Measurements from ENCODE around the gene GPATCH1. TPM values are rescaled to one million over a fixed set of nuclear protein-coding genes. Genes with fewer than 3 reads are reported as not detected.

GPATCH1 gene
- total and polyA plus RNA-seq, 2 of the 13 experiments (the other 11 are each of a cell fraction or from before 2014, with no cell fraction given), result 6.8 to 6.9 TPM

DNA sequence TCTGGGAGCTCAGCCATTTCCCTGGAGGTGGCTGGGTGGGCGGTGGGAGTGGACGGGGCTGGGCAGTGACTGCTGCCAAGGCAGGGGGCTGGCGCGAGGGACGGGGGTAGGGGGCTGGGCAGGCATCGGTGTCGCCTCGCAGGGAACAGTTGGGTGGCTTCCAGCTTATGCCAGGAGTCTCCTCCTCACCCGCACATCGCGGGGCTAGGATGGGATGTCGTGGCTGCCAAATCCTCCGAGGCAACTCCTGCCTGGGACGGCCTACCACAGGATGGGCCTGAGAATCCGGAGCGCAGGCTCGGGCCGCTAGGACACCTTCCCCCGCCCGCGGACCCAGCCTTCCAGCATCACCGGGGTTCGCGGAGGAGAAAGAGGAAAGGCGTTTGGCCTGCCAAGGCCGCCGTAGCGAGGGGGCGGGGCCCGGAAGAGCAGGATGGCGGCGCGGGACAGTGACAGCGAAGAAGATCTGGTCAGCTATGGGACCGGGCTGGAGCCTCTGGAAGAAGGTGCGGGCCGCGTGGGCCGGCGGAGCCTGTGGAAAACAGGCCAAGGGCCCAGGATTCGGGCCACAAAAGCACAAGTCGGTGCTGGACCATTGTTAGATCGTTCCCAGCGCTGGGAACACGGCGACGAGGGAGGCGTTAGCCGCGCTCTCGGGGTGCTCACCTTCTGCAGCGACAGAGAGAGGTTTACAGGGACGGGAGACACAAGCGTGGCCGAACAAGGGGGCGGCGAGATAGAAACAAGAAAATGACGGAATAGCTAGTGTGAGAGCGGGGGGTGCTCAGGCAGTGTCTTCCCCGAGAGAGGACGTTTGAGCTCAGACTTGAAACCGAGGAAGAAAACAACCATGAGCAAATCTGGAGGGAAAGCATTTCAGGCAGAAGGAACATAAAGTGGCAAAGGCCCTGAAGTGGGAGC lies at the start of gene GPATCH1 (continued):
- TF ChIP-seq RELA (CRISPR knock-in tag; IDR thresholded peaks at IDR 0.05) (no peak), SNAPC5 (CRISPR knock-in tag; IDR thresholded peaks at IDR 0.05; ENCODE audit: borderline replicate concordance) (no peak), NFYC (CRISPR knock-in tag; IDR thresholded peaks at IDR 0.05) (no peak), MTF2 (CRISPR knock-in tag; IDR thresholded peaks at IDR 0.05; ENCODE audit: borderline replicate concordance) (no peak), MLLT10 (CRISPR knock-in tag; IDR thresholded peaks at IDR 0.05) (no peak), ZFY (CRISPR knock-in tag; IDR thresholded peaks at IDR 0.05) (peak; percentile 83), ZNF296 (CRISPR knock-in tag; conservative IDR thresholded peaks at IDR 0.05) (no peak), CAMTA2 (CRISPR knock-in tag; IDR thresholded peaks at IDR 0.05; ENCODE audit: borderline replicate concordance) (no peak), RORA (CRISPR knock-in tag; IDR thresholded peaks at IDR 0.05) (no peak), ELK4 (CRISPR knock-in tag; IDR thresholded peaks at IDR 0.05; ENCODE audit: borderline replicate concordance) (no peak), CC2D1A (CRISPR knock-in tag; IDR thresholded peaks at IDR 0.05) (no peak), TEAD3 (CRISPR knock-in tag; optimal IDR thresholded peaks at IDR 0.05; ENCODE audit: borderline replicate concordance) (peak; percentile 79), ETV5 (CRISPR knock-in tag; IDR thresholded peaks at IDR 0.05; ENCODE audit: borderline replicate concordance) (peak; percentile 73; the same call in 1 of the 2 replicates), ZFP90 (CRISPR knock-in tag; IDR thresholded peaks at IDR 0.05; ENCODE audit: borderline replicate concordance) (peak; percentile 44; the same call in 1 of the 2 replicates), TEAD2 (CRISPR knock-in tag; IDR thresholded peaks at IDR 0.05) (no peak), ZBTB10 (CRISPR knock-in tag; IDR thresholded peaks at IDR 0.05; ENCODE audit: borderline replicate concordance) (0 out of 2 replicates have a peak, but pooled peaks have one; percentile 45), GTF2F1 (IDR thresholded peaks at IDR 0.05; ENCODE audit: low read length) (no peak), ZNF335 (CRISPR knock-in tag; IDR thresholded peaks at IDR 0.05) (no peak), SNRNP70 (IDR thresholded peaks at IDR 0.05; ENCODE audit: low read depth, low read length) (no peak)
- TF ChIP-seq, protein P1, sequence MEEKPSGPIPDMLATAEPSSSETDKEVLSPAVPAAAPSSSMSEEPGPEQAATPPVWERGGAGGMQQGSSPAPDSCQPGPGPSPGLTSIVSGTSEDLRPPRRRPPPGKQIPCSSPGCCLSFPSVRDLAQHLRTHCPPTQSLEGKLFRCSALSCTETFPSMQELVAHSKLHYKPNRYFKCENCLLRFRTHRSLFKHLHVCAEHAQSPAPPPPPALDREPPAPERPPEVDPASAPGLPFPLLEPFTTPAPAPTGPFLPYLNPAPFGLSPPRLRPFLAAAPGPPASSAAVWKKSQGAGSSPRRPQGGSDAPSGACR (CRISPR knock-in tag; IDR thresholded peaks at IDR 0.05), result no peak; the same call in 1 of the 2 replicates
- TF ChIP-seq, protein P2, sequence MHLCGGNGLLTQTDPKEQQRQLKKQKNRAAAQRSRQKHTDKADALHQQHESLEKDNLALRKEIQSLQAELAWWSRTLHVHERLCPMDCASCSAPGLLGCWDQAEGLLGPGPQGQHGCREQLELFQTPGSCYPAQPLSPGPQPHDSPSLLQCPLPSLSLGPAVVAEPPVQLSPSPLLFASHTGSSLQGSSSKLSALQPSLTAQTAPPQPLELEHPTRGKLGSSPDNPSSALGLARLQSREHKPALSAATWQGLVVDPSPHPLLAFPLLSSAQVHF (CRISPR knock-in tag; IDR thresholded peaks at IDR 0.05), result no peak
- TF ChIP-seq, protein P3, sequence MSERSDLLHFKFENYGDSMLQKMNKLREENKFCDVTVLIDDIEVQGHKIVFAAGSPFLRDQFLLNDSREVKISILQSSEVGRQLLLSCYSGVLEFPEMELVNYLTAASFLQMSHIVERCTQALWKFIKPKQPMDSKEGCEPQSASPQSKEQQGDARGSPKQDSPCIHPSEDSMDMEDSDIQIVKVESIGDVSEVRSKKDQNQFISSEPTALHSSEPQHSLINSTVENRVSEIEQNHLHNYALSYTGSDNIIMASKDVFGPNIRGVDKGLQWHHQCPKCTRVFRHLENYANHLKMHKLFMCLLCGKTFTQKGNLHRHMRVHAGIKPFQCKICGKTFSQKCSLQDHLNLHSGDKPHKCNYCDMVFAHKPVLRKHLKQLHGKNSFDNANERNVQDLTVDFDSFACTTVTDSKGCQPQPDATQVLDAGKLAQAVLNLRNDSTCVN (CRISPR knock-in tag; IDR thresholded peaks at IDR 0.05; ENCODE audit: borderline replicate concordance), result no peak; the same call in 1 of the 2 replicates
